OCI-LY1 (cell line): Measurements from ENCODE around the gene LY9.

Experiments
- EZH2 ChIP-seq: fragments of 200-600 bp; sonication (generic), shearing (Covaris generic); IDR thresholded peaks from 2 replicates; pipeline ENCODE4 v1.8.0; 2017; ENCODE audit warnings: borderline replicate concordance, mixed run types, mild to moderate bottlenecking, antibody characterized with exemption, low read length, moderate library complexity, mixed read lengths
- TF ChIP-seq, protein P1 (sequence below): fragments of 200-600 bp; sonication (generic), shearing (Covaris generic); IDR thresholded peaks from 2 replicates; pipeline ENCODE4 v1.5.1; 2017; ENCODE audit warnings: mild to moderate bottlenecking, antibody characterized with exemption, low read length, moderate library complexity, mixed read lengths

GRCh38 chr1:160819186-160819585 is 23.2 kb downstream of the LY9 start:
- TF ChIP-seq, protein P1, sequence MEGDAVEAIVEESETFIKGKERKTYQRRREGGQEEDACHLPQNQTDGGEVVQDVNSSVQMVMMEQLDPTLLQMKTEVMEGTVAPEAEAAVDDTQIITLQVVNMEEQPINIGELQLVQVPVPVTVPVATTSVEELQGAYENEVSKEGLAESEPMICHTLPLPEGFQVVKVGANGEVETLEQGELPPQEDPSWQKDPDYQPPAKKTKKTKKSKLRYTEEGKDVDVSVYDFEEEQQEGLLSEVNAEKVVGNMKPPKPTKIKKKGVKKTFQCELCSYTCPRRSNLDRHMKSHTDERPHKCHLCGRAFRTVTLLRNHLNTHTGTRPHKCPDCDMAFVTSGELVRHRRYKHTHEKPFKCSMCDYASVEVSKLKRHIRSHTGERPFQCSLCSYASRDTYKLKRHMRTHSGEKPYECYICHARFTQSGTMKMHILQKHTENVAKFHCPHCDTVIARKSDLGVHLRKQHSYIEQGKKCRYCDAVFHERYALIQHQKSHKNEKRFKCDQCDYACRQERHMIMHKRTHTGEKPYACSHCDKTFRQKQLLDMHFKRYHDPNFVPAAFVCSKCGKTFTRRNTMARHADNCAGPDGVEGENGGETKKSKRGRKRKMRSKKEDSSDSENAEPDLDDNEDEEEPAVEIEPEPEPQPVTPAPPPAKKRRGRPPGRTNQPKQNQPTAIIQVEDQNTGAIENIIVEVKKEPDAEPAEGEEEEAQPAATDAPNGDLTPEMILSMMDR: no peak
- no peak for TF ChIP-seq EZH2
